Ovary (tissue), 3 donors: ENCODE data around the gene CIITA.

Experiments used
- POLR2A ChIP-seq: fragments of 450-650 bp; IDR thresholded peaks from one replicate; pipeline ENCODE4 v1.6.1; 2017; ENCODE audit warnings: antibody characterized with exemption, mild to moderate bottlenecking, moderate library complexity
- TF ChIP-seq, protein P1 (sequence below), 3 donors: fragments of 450-650 bp in 2 of 3; fragments of 200-600 bp in 1 of 3; IDR thresholded peaks; one replicate each; pipeline versions ENCODE4 v1.5.1 to v1.8.0; 2016 to 2022; ENCODE audit warnings: antibody characterized with exemption in 3 of 3, mild to moderate bottlenecking in 1 of 3
- donor health status: DM: no; HTN: no; CAD: no.

DNA sequence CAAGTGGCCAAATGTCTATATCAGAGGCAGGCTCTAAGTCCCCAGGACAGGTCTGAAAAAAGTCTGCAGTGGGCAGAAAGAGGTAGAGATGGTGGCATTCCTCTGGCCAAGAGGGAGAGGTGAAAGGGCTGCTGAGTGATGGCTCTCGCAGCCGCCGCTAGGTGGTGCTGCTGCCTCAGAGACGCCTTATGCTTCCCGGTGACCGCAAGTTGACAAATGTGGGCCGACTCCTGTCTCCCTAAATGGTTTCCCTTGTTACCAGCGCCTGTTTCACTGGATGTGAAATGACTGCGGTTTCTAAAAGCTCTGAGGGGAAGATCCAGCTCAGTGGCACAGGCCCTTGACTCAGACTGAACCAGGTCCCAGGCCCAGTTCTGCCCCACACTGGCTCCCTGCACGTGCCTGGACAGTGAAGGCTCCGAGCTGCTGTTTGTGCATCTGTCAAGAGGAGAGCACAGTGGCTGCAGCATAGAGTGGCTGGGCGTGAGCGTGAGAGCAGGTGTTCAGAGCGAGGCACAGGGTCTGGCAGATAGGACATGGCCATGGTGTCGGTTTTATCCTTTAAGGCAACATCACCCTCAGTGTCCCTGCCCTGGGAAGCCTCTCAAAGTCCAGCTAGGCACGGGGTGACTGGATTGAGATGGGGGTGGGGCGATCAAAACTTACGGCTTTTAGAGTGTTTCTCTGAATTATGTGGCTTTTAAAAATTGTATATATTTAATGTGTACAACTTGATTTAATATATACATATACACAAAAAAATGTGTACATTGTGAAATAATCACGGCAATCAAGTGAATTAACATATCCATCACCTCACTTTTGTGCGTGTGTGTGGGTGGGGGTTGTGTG lies 87.3 kb downstream of the CIITA start:
- TF ChIP-seq, protein P1, sequence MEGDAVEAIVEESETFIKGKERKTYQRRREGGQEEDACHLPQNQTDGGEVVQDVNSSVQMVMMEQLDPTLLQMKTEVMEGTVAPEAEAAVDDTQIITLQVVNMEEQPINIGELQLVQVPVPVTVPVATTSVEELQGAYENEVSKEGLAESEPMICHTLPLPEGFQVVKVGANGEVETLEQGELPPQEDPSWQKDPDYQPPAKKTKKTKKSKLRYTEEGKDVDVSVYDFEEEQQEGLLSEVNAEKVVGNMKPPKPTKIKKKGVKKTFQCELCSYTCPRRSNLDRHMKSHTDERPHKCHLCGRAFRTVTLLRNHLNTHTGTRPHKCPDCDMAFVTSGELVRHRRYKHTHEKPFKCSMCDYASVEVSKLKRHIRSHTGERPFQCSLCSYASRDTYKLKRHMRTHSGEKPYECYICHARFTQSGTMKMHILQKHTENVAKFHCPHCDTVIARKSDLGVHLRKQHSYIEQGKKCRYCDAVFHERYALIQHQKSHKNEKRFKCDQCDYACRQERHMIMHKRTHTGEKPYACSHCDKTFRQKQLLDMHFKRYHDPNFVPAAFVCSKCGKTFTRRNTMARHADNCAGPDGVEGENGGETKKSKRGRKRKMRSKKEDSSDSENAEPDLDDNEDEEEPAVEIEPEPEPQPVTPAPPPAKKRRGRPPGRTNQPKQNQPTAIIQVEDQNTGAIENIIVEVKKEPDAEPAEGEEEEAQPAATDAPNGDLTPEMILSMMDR (IDR thresholded peaks at IDR 0.05): peak; percentile 81 to 93 (median 85)
- no peak for TF ChIP-seq POLR2A
